Measurements from ENCODE around the gene SND1. TPM values are rescaled to one million over a fixed set of nuclear protein-coding genes. Genes with fewer than 3 reads are reported as not detected.

SND1 gene
- total and polyA plus RNA-seq, 5 donors from 2014 or later = 84.4 to 121 (median 86.9) TPM

- Histone ChIP-seq H3K27ac (ENCODE audit: insufficient read depth, low read length, poor library complexity, severe bottlenecking) (no peak overlapping the region), H3K36me3 (ENCODE audit: control insufficient read depth, insufficient read depth, low read length) (no peaks in the 10 kb centered on the region), H3K27me3 (ENCODE audit: control insufficient read depth, insufficient read depth, low read length) (peaks cover 8% of the 10 kb centered on the region), H3K4me1 (ENCODE audit: control insufficient read depth, insufficient read depth, low read length, poor library complexity, severe bottlenecking) (no peaks in the 10 kb centered on the region), H3K9me3 (ENCODE audit: control insufficient read depth in 2 of 2, low read length in 2 of 2) (no peaks in the 10 kb centered on the region), H3K4me3 (ENCODE audit: low read depth, low read length) (no peak overlapping the region)
- ATAC-seq (ENCODE audit: low read depth in 2 of 2) = no peak
- Mint-ChIP-seq H3K27me3 (peaks cover 55% of the 10 kb centered on the region), H3K4me3 (no peak overlapping the region), H3K36me3 (no peaks in the 10 kb centered on the region), H3K27ac (no peak overlapping the region), H3K4me1 (no peaks in the 10 kb centered on the region), H3K9me3 (peaks cover 0 to 5% (median 0%) of the 10 kb centered on the region in 7 donors)
- no peak for DNase-seq
Measured at GRCh38 chr7:127638197-127638596, 13.8 kb upstream of the SND1 start.

GRCh38 chr7:127644484-127644883, 7.5 kb upstream of the SND1 start:
- Histone ChIP-seq H3K4me1 (ENCODE audit: control insufficient read depth, insufficient read depth, low read length, poor library complexity, severe bottlenecking) (no peaks in the 10 kb centered on the region), H3K9me3 (ENCODE audit: control insufficient read depth in 2 of 2, low read length in 2 of 2) (no peaks in the 10 kb centered on the region), H3K27me3 (ENCODE audit: control insufficient read depth, insufficient read depth, low read length) (peaks cover 3% of the 10 kb centered on the region), H3K27ac (ENCODE audit: insufficient read depth, low read length, poor library complexity, severe bottlenecking) (no peak overlapping the region), H3K4me3 (ENCODE audit: low read depth, low read length) (no peak overlapping the region), H3K36me3 (ENCODE audit: control insufficient read depth, insufficient read depth, low read length) (no peaks in the 10 kb centered on the region)
- H3K4me1 Mint-ChIP-seq = no peaks in the 10 kb centered on the region
- no peaks in the 10 kb centered on the region for H3K36me3 Mint-ChIP-seq
- H3K9me3 Mint-ChIP-seq = peaks cover 0 to 2% (median 0%) of the 10 kb centered on the region in 7 donors
- ATAC-seq (ENCODE audit: low read depth in 2 of 2) = no peak
- H3K27me3 Mint-ChIP-seq = peaks cover 27% of the 10 kb centered on the region
- H3K4me3 Mint-ChIP-seq = no peak overlapping the region
- H3K27ac Mint-ChIP-seq = no peak overlapping the region
- DNase-seq = no peak

DNA sequence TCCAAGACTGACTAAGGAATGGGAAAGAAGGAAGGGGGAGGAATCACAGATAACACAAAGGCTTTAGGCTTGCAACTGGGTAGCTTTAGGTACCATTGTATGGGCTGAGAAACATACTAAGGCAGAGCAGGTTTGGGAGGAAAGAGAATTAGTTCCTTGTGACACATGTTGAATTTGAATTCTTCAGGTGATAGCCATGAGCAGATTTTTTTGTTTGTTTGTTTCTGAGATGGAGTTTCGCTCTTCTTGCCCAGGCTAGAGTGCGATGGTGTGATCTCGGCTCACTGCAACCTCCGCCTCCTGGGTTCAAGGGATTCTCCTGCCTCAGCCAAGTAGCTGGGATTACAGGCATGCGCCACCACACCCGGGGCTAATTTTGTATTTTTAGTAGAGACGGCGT, 4.4 kb upstream of the SND1 start:
- H3K27ac ChIP-seq (ENCODE audit: insufficient read depth, low read length, poor library complexity, severe bottlenecking) = no peak overlapping the region
- Mint-ChIP-seq H3K27me3 (peaks cover 12% of the 10 kb centered on the region), H3K4me1 (peaks cover 0 to 17% (median 1%) of the 10 kb centered on the region in 4 donors), H3K27ac (no peak overlapping the region), H3K9me3 (peaks cover 0 to 2% (median 0%) of the 10 kb centered on the region in 7 donors), H3K36me3 (no peaks in the 10 kb centered on the region), H3K4me3 (no peak overlapping the region)
- ATAC-seq (ENCODE audit: low read depth in 2 of 2) (no peak), DNase-seq (no peak)
- no peaks in the 10 kb centered on the region for H3K36me3 ChIP-seq (ENCODE audit: control insufficient read depth, insufficient read depth, low read length)
- H3K4me1 ChIP-seq (ENCODE audit: control insufficient read depth, insufficient read depth, low read length, poor library complexity, severe bottlenecking) = peaks cover 5% of the 10 kb centered on the region
- H3K27me3 ChIP-seq (ENCODE audit: control insufficient read depth, insufficient read depth, low read length) = no peaks in the 10 kb centered on the region
- no peaks in the 10 kb centered on the region for H3K9me3 ChIP-seq (ENCODE audit: control insufficient read depth in 2 of 2, low read length in 2 of 2)
- no peak overlapping the region for H3K4me3 ChIP-seq (ENCODE audit: low read depth, low read length)

GRCh38 chr7:127648986-127649385, 3.0 kb upstream of the SND1 start:
- peaks cover 0 to 2% (median 0%) of the 10 kb centered on the region in 7 donors for H3K9me3 Mint-ChIP-seq
- DNase-seq (no peak), ATAC-seq (ENCODE audit: low read depth in 2 of 2) (no peak)
- H3K27me3 Mint-ChIP-seq = peaks cover 12% of the 10 kb centered on the region
- H3K36me3 Mint-ChIP-seq = no peaks in the 10 kb centered on the region
- Histone ChIP-seq H3K4me1 (ENCODE audit: control insufficient read depth, insufficient read depth, low read length, poor library complexity, severe bottlenecking) (peaks cover 18% of the 10 kb centered on the region), H3K27me3 (ENCODE audit: control insufficient read depth, insufficient read depth, low read length) (no peaks in the 10 kb centered on the region), H3K4me3 (ENCODE audit: low read depth, low read length) (no peak overlapping the region), H3K36me3 (ENCODE audit: control insufficient read depth, insufficient read depth, low read length) (no peaks in the 10 kb centered on the region), H3K9me3 (ENCODE audit: control insufficient read depth in 2 of 2, low read length in 2 of 2) (no peaks in the 10 kb centered on the region), H3K27ac (ENCODE audit: insufficient read depth, low read length, poor library complexity, severe bottlenecking) (no peak overlapping the region)
- no peak overlapping the region for H3K4me3 Mint-ChIP-seq
- H3K27ac Mint-ChIP-seq = no peak overlapping the region
- peaks cover 0 to 30% (median 11%) of the 10 kb centered on the region in 4 donors for H3K4me1 Mint-ChIP-seq

GRCh38 chr7:127650847-127651555, 993 bp upstream of the SND1 start:
- Mint-ChIP-seq H3K9me3 (peaks cover 0 to 2% (median 0%) of the 10 kb centered on the region in 7 donors), H3K27ac (peak overlapping the region in 2 of 3 donors; percentile 99), H3K4me3 (no peak overlapping the region), H3K36me3 (peaks cover 9% of the 10 kb centered on the region), H3K4me1 (peaks cover 13 to 50% (median 29%) of the 10 kb centered on the region in 4 donors), H3K27me3 (peaks cover 4% of the 10 kb centered on the region)
- H3K4me1 ChIP-seq (ENCODE audit: control insufficient read depth, insufficient read depth, low read length, poor library complexity, severe bottlenecking) = peaks cover 27% of the 10 kb centered on the region
- DNase-seq (peak in 1 of 3 donors; percentile 29), ATAC-seq (ENCODE audit: low read depth in 2 of 2) (no peak)
- peak overlapping the region; percentile 81 for H3K4me3 ChIP-seq (ENCODE audit: low read depth, low read length)
- H3K9me3 ChIP-seq (ENCODE audit: control insufficient read depth in 2 of 2, low read length in 2 of 2) = no peaks in the 10 kb centered on the region
- no peaks in the 10 kb centered on the region for H3K27me3 ChIP-seq (ENCODE audit: control insufficient read depth, insufficient read depth, low read length)
- H3K36me3 ChIP-seq (ENCODE audit: control insufficient read depth, insufficient read depth, low read length) = no peaks in the 10 kb centered on the region
- H3K27ac ChIP-seq (ENCODE audit: insufficient read depth, low read length, poor library complexity, severe bottlenecking) = peak overlapping the region; percentile 91

- Mint-ChIP-seq H3K27ac (peak overlapping the region in 2 of 3 donors; percentile 99), H3K4me1 (peaks cover 17 to 56% (median 33%) of the 10 kb centered on the region in 4 donors), H3K4me3 (no peak overlapping the region), H3K36me3 (peaks cover 15% of the 10 kb centered on the region), H3K9me3 (no peaks in the 10 kb centered on the region), H3K27me3 (no peaks in the 10 kb centered on the region)
- ATAC-seq (ENCODE audit: low read depth in 2 of 2) = peak; percentile 5 to 8
- Histone ChIP-seq H3K4me1 (ENCODE audit: control insufficient read depth, insufficient read depth, low read length, poor library complexity, severe bottlenecking) (peaks cover 27% of the 10 kb centered on the region), H3K27ac (ENCODE audit: insufficient read depth, low read length, poor library complexity, severe bottlenecking) (peak overlapping the region; percentile 91), H3K36me3 (ENCODE audit: control insufficient read depth, insufficient read depth, low read length) (peaks cover 2% of the 10 kb centered on the region), H3K9me3 (ENCODE audit: control insufficient read depth in 2 of 2, low read length in 2 of 2) (no peaks in the 10 kb centered on the region), H3K27me3 (ENCODE audit: control insufficient read depth, insufficient read depth, low read length) (no peaks in the 10 kb centered on the region), H3K4me3 (ENCODE audit: low read depth, low read length) (peak overlapping the region; percentile 89)
- DNase-seq = peak in 1 of 3 donors; percentile 32
Measured at GRCh38 chr7:127652333-127653248, 597 bp downstream of the SND1 start.

DNA sequence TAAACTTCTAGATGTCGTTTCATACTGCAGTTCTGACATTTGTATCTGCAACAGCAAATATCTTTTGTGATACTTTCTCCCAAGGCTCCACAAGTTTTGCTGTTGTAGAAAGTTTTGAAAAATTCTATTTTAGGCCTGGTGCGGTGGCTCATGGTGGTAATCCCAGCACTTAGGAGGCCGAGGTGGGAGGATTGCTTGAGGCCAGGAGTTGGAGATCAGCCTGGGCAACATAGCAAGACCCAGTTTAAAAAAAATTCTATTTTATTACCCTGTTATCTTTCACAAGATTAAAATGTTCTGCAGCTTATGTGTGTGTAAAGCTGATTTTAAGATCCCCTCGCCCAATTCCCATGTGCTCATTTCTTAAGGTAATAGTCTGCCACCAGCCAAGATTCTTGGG, 1.4 kb downstream of the SND1 start:
- no peak for ATAC-seq (ENCODE audit: low read depth in 2 of 2)
- Mint-ChIP-seq H3K4me3 (no peak overlapping the region), H3K36me3 (peaks cover 19% of the 10 kb centered on the region), H3K9me3 (no peaks in the 10 kb centered on the region), H3K4me1 (peaks cover 17 to 59% (median 35%) of the 10 kb centered on the region in 4 donors), H3K27me3 (no peaks in the 10 kb centered on the region), H3K27ac (peak overlapping the region in 1 of 3 donors; percentile 99)
- Histone ChIP-seq H3K4me3 (ENCODE audit: low read depth, low read length) (peak overlapping the region; percentile 89), H3K36me3 (ENCODE audit: control insufficient read depth, insufficient read depth, low read length) (peaks cover 2% of the 10 kb centered on the region), H3K27me3 (ENCODE audit: control insufficient read depth, insufficient read depth, low read length) (no peaks in the 10 kb centered on the region), H3K27ac (ENCODE audit: insufficient read depth, low read length, poor library complexity, severe bottlenecking) (no peak overlapping the region), H3K4me1 (ENCODE audit: control insufficient read depth, insufficient read depth, low read length, poor library complexity, severe bottlenecking) (peaks cover 27% of the 10 kb centered on the region), H3K9me3 (ENCODE audit: control insufficient read depth in 2 of 2, low read length in 2 of 2) (no peaks in the 10 kb centered on the region)
- no peak for DNase-seq
